K562 (cell line): Measurements from ENCODE around the gene CRYBG2. TPM values are rescaled to one million over a fixed set of nuclear protein-coding genes. Genes with fewer than 3 reads are reported as not detected.

Experiments
- ATAC-seq: fragments of 200-7000 bp; cut with Tn5 transposase; 3 replicates; pipeline ENCODE4 v1.9.1; 2020; ENCODE audit warnings: moderate library complexity
- BruUV-seq: library from RNA; stranded (reverse); fragments of 400-500 nt; replicated peaks from 2 replicates; lab custom pipeline; 2021; lab: Mats Ljungman, UMichigan
- CTCF ChIA-PET: fragments of 300-600 bp; formaldehyde crosslinking; extraction: SDS; loops from one replicate; lab custom pipeline; 2021; ENCODE audit warnings: low intra/inter-chr PET ratio; lab: Yijun Ruan, JAX
- POLR2A ChIA-PET: fragments of 300-600, 350-650 bp; sonication (Branson Sonifier 250); formaldehyde crosslinking; extraction: SDS; loops from one replicate; lab custom pipeline; 2021; ENCODE audit warnings: antibody characterized with exemption, inconsistent platforms; lab: Yijun Ruan, JAX
- DNase-seq, 4 experiments: peaks; one replicate each; pipeline versions ENCODE4 v3.0.0 to v3.0.0-alpha.2; 2011 to 2018; ENCODE audit warnings: low spot score in 3 of 4, mixed read lengths in 3 of 4; ENCODE audit errors: extremely low read depth in 1 of 4
- FAIRE-seq: peaks from 2 replicates; lab custom pipeline; 2011; peaks lifted over from hg19 to GRCh38; lab: Jason Lieb, UNC
- H2AFZ ChIP-seq: 2 replicates; pipeline ENCODE4 v1.6.0; 2011; ENCODE audit warnings: low read depth, low read length, control low read depth, inconsistent platforms
- H3K27ac ChIP-seq: fragments of 200-600 bp; 3 replicates; pipeline ENCODE4 v1.8.0; 2011; ENCODE audit warnings: low read depth, mild to moderate bottlenecking, control low read depth, inconsistent platforms, low read length, moderate library complexity, mixed read lengths; ENCODE audit errors: extremely low read depth
- H3K27me3 ChIP-seq, 2 experiments: fragments of 300-600 bp in 1 of 2; 2 replicates in 1 of 2; 3 replicates in 1 of 2; pipeline versions ENCODE4 v1.6.0 to v1.8.0; 2011; ENCODE audit warnings: inconsistent platforms in 2 of 2, low read length in 2 of 2, mild to moderate bottlenecking in 1 of 2, mixed read lengths in 1 of 2, moderate library complexity in 1 of 2; ENCODE audit not compliant: control insufficient read depth in 2 of 2, insufficient read depth in 2 of 2
- H3K36me3 ChIP-seq: fragments of 300-600 bp; 3 replicates; pipeline ENCODE4 v1.8.0; 2011; ENCODE audit warnings: mild to moderate bottlenecking, low read length, inconsistent platforms; ENCODE audit not compliant: control insufficient read depth, insufficient read depth
- H3K4me1 ChIP-seq, 2 experiments: fragments of 200-600 bp in 1 of 2; replicated peaks in 1 of 2; 2 replicates in 1 of 2; 3 replicates in 1 of 2; pipeline versions ENCODE4 v1.5.1 to v1.8.0; 2011; ENCODE audit warnings: inconsistent platforms in 2 of 2, low read length in 2 of 2, mild to moderate bottlenecking in 1 of 2, mixed read lengths in 1 of 2, moderate library complexity in 1 of 2; ENCODE audit not compliant: control insufficient read depth in 2 of 2, insufficient read depth in 2 of 2
- H3K4me2 ChIP-seq: 2 replicates; pipeline ENCODE4 v1.6.1; 2011; ENCODE audit warnings: low read length, control low read depth, inconsistent platforms, mixed read lengths; ENCODE audit not compliant: insufficient read depth
- H3K4me3 ChIP-seq: fragments of 200-600 bp; sonication (generic), shearing (Covaris generic); 2 replicates; pipeline ENCODE4 v1.5.1; 2016; ENCODE audit warnings: control low read depth, inconsistent platforms
- H3K79me2 ChIP-seq: fragments of 200-600 bp; 3 replicates; pipeline ENCODE4 v1.8.0; 2011; ENCODE audit warnings: low read length, inconsistent platforms; ENCODE audit not compliant: control insufficient read depth, insufficient read depth
- H3K9ac ChIP-seq, 2 experiments: 2 replicates each; pipeline versions ENCODE4 v1.6.0 to v1.6.1; 2011; ENCODE audit warnings: low read depth in 2 of 2, low read length in 2 of 2, control low read depth in 1 of 2, inconsistent platforms in 1 of 2, mild to moderate bottlenecking in 1 of 2, mixed read lengths in 1 of 2; ENCODE audit not compliant: insufficient read depth in 1 of 2
- H3K9me1 ChIP-seq: one replicate; pipeline ENCODE4 v1.6.0; 2011; ENCODE audit warnings: inconsistent platforms, mild to moderate bottlenecking, low read length, moderate library complexity; ENCODE audit not compliant: control insufficient read depth, insufficient read depth
- H3K9me3 ChIP-seq: replicated peaks from 2 replicates; pipeline ENCODE4 v1.5.1; 2011; ENCODE audit warnings: low read depth, low read length, inconsistent platforms; ENCODE audit not compliant: control insufficient read depth, insufficient read depth
- H4K20me1 ChIP-seq: replicated peaks from 2 replicates; pipeline ENCODE4 v1.6.1; 2011; ENCODE audit warnings: low read length, inconsistent platforms, mixed read lengths; ENCODE audit not compliant: control insufficient read depth, insufficient read depth
- IFI16 ChIP-seq: fragments of 250-450 bp; sonication (Bioruptor Pico); IDR thresholded peaks from 2 replicates; pipeline ENCODE4 v2.1.2; 2022; ENCODE audit warnings: mild to moderate bottlenecking, inconsistent platforms
- POLR3A ChIP-seq: IDR thresholded peaks from 2 replicates; pipeline ENCODE4 v1.6.1; 2011; ENCODE audit warnings: borderline replicate concordance, mild to moderate bottlenecking, moderate library complexity; ENCODE audit not compliant: insufficient read length, insufficient read depth; ENCODE audit errors: extremely low read depth
- ZC3H4 ChIP-seq: sonication (generic); formaldehyde crosslinking; IDR thresholded peaks from 2 replicates; pipeline ENCODE4 v1.9.0; 2021; ENCODE audit warnings: missing genetic modification reagents, borderline replicate concordance
- ZFP1 ChIP-seq: fragments of 450-650 bp; formaldehyde crosslinking; IDR thresholded peaks from 2 replicates; pipeline ENCODE4 v1.4.0; 2020; ENCODE audit warnings: mild to moderate bottlenecking, mixed read lengths
- ZNF212 ChIP-seq: fragments of 450-650 bp; formaldehyde crosslinking; IDR thresholded peaks from 2 replicates; pipeline ENCODE4 v1.4.0; 2020; ENCODE audit warnings: mild to moderate bottlenecking
- WGBS: fragments of 100-300 bp; shearing (Covaris generic); methylation state at CpG from one replicate; pipeline ENCODE4 v1.1.6; 2016; ENCODE audit warnings: low coverage, mixed read lengths; ENCODE audit not compliant: insufficient coverage; ENCODE audit errors: missing lambda C conversion rate; 5-methylcytosine and 5-hydroxymethylcytosine counted together
- in situ Hi-C: fragments of 300-500 bp; cut with MboI; formaldehyde crosslinking; loops from 4 replicates; pipeline ENCODE4 v1.15.0; 2018; ENCODE audit warnings: inconsistent platforms, mixed read lengths
- intact Hi-C: fragments of 100-400 bp; cut with micrococcal nuclease; formaldehyde crosslinking; loops from 2 replicates; pipeline ENCODE4 v1.14.2; 2022
- polyA plus RNA-seq, 8 experiments: library from polyadenylated mRNA; depleted of rRNA in 4 of 8; stranded (reverse) in 5 of 8; unstranded in 3 of 8; fragments of >200 nt; fragmentation: Nextera tagmentation in 2 of 8; fragmentation: Illumina TruSeq in 1 of 8; extraction: Ambion mirVana in 2 of 8; extraction: Trizol in 1 of 8; gene quantifications; 2 replicates each; pipeline versions ENCODE4 v1.2.1 to v1.2.3, GENCODE V29; 2011 to 2014; ENCODE audit warnings: inconsistent platforms in 1 of 8, missing spikeins in 1 of 8
- total RNA-seq, 7 experiments: library from RNA; depleted of rRNA in 6 of 7; stranded (reverse); fragments of >200 nt in 6 of 7; fragmentation: Illumina TruSeq in 2 of 7; extraction: Trizol in 2 of 7; gene quantifications; 2 replicates each; pipeline versions ENCODE4 v1.2.1 to v1.2.3, GENCODE V29; 2011 to 2021; ENCODE audit warnings: low replicate concordance in 1 of 7

The CRYBG2 gene
- total and polyA plus RNA-seq, 9 of the 15 experiments (the other 6 are each of a cell fraction or from before 2014, with no cell fraction given) = 0.39 to 8.5 (median 3.7) TPM

GRCh38 chr1:26360807-26361604 is 7.1 kb upstream of the CRYBG2 start:
- H3K4me3 ChIP-seq = no peak overlapping the region
- H3K4me1 ChIP-seq = peaks cover 6 to 40% of the 10 kb centered on the region in 2 experiments; a peak in 4 of 5 replicates
- peak overlapping the region in 1 of 2 experiments; percentile 37; a peak in 2 of 4 replicates for H3K9ac ChIP-seq
- H3K79me2 ChIP-seq = no peaks in the 10 kb centered on the region
- no peak for ATAC-seq
- POLR2A ChIA-PET = interaction anchor here (0.7 to 1.7 kb wide), 5 partner anchors 7 to 83 kb away, joined by 3 to 9 read pairs (median 3); no protein-coding TSS in a partner anchor
- in situ Hi-C loops = no loop called here
- WGBS = 66% methylated on average over 27 of the region's 27 CpGs
- no peaks in the 10 kb centered on the region for H3K9me3 ChIP-seq
- no TSS peak for BruUV-seq
- H3K36me3 ChIP-seq = no peaks in the 10 kb centered on the region
- no peaks in the 10 kb centered on the region for H4K20me1 ChIP-seq
- intact Hi-C loops = no loop called here
- no peaks in the 10 kb centered on the region for H3K9me1 ChIP-seq
- no peaks in the 10 kb centered on the region; a peak in 1 of 5 replicates for H3K27me3 ChIP-seq
- no peak overlapping the region for H3K4me2 ChIP-seq
- TF ChIP-seq ZFP1 (no peak), ZNF212 (CRISPR knock-in tag) (no peak), ZC3H4 (0 out of 2 replicates have a peak, but pooled peaks have one; percentile 47), IFI16 (CRISPR knock-in tag) (no peak), POLR3A (no peak)
- H2AFZ ChIP-seq = no peak overlapping the region
- no peak for FAIRE-seq
- no peak for DNase-seq
- CTCF ChIA-PET = no interaction called here
- no peak overlapping the region for H3K27ac ChIP-seq
